GM12864 (cell line): Measurements from ENCODE around the gene ARID1B.

Experiments used
- DNase-seq: peaks from one replicate; pipeline ENCODE4 v3.0.0-alpha.2; 2011; ENCODE audit warnings: low read depth
- H3K4me3 ChIP-seq: 2 replicates; pipeline ENCODE4 v1.5.1; 2011; ENCODE audit warnings: mild to moderate bottlenecking, low read depth, low read length, control low read depth
- TF ChIP-seq, protein P1 (sequence below): IDR thresholded peaks from 2 replicates; pipeline ENCODE4 v1.5.1; 2011; ENCODE audit warnings: low read depth, mild to moderate bottlenecking, moderate library complexity, low read length, control low read depth, inconsistent platforms; ENCODE audit errors: missing control alignments

ARID1B gene

DNA sequence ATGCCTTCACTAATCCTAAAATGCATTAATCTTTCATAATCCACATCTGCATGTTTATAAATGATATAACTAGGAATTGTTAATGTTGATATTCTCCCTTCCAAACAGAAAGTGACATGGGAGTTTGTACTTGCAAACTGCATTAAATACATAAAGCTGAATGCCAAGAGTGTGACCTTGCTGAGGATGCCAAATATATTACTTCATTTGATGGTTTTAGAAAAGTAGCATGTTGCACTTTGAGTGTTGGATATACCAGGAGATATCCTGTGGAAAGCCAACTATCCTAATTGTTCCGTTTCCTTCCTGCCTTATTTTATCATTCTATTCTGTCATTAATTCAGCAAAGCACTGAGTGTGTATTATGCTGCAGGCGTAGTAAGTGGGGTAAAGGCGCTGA lies 316.4 kb downstream of the ARID1B start:
- H3K4me3 ChIP-seq, result no peak overlapping the region
- TF ChIP-seq, protein P1, sequence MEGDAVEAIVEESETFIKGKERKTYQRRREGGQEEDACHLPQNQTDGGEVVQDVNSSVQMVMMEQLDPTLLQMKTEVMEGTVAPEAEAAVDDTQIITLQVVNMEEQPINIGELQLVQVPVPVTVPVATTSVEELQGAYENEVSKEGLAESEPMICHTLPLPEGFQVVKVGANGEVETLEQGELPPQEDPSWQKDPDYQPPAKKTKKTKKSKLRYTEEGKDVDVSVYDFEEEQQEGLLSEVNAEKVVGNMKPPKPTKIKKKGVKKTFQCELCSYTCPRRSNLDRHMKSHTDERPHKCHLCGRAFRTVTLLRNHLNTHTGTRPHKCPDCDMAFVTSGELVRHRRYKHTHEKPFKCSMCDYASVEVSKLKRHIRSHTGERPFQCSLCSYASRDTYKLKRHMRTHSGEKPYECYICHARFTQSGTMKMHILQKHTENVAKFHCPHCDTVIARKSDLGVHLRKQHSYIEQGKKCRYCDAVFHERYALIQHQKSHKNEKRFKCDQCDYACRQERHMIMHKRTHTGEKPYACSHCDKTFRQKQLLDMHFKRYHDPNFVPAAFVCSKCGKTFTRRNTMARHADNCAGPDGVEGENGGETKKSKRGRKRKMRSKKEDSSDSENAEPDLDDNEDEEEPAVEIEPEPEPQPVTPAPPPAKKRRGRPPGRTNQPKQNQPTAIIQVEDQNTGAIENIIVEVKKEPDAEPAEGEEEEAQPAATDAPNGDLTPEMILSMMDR, result no peak
- DNase-seq, result no peak

DNA sequence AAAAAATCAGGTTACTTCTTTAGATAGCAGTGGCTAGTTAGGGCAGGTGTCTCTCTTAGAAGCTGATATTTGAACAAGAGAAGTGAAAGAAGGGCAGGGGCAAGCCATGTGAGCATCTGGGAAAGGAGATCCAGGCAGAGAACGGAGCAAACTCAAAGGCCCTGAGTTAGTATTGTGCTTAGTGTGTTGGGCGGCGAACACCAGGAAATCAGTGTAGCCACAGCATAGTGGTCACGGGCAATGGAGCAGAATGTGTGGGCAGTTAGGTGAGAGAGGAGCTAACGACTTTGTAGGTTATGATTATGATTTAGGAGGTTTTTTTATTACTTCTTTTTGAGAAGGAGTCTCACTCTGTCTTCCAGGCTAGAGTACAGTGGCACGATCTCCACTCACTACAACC lies 316.9 kb downstream of the ARID1B start:
- TF ChIP-seq, protein P1, result no peak
- DNase-seq, result no peak

DNA sequence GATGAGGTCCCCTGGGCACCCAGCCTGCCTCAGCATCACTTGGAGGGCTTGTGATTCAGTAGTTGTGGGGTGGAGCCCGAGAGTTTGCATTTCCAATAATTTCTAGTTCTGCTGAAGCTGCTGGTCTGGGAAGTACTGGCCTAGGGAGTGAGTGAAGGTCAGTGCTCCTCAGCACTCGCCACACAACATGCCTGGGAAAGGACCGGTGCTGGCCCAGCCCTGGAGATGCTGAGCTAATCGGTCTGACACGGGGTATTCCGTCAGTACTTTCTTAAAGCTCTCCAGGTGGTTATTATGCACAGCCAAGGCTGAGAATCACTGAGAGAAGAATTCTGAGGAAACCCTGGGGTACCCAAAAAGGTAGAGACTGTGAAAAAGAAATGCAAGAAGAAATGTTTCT lies 317.9 kb downstream of the ARID1B start:
- TF ChIP-seq, protein P1, result no peak
- no peak overlapping the region for H3K4me3 ChIP-seq
- no peak for DNase-seq

More for the DNA sequence above, 316.9 kb downstream of the ARID1B start:
- H3K4me3 ChIP-seq, result no peak overlapping the region

DNA sequence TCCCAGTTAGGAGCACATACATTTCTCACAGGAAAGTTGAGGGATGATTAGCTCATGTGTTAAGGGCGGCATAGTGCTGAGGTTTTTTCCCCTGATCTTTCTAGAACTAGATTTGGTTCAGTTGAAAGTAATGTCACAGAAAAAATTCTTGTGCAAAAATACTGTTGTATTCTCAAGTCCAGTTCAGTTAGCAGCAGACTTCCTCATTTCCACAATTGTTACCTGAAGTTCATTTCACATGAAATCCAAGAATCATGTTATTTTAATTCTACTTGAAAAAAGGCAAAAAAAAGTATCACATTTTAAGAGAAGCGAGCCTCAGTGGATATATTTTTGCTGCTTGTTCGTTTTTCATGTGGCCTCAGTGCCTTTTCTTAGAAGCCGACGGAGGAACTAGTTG lies 318.4 kb downstream of the ARID1B start:
- H3K4me3 ChIP-seq, result no peak overlapping the region
- TF ChIP-seq, protein P1, result no peak
- DNase-seq, result no peak

DNA sequence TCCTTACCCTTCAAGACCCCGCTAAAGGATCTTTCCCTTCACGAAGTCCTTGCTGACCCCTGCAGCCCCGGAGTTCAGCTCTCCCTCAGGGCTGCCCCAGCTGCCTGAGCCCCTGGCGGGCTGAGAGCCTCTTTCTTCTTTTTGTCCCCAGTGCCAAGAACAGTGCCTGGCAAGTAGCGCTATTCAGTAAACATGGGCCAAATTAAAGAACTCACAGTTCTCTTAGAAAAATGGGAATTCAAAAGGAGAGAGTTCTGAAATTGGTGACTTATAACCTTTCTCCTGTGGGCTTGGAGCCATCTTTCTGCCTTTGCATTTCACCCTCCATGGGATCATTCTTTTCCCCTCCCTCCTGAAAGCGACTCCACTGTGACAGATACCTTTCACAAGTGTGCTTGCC lies 318.9 kb downstream of the ARID1B start:
- no peak overlapping the region for H3K4me3 ChIP-seq
- TF ChIP-seq, protein P1, result no peak
- DNase-seq, result no peak

DNA sequence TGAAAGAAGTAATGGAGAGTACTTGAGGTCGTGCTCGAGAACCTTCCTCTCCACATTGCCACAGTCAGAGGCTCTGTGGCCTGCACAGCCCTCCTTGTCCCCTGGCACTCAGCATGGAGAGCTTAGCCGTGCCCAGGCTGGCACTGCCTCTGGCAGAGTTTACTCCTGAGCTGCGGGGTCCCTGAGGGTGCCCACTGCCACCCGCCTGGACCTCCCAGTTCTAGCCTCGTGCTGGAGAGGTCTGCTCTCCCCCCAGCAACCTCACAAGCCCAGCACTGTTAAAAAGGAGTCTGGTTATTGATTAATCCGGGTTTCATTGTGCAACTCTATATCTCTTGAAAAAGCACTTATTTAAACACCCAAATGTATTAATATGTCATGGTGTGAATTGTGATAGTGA lies 319.3 kb downstream of the ARID1B start:
- DNase-seq, result no peak
- no peak overlapping the region for H3K4me3 ChIP-seq
- TF ChIP-seq, protein P1, result no peak

DNA sequence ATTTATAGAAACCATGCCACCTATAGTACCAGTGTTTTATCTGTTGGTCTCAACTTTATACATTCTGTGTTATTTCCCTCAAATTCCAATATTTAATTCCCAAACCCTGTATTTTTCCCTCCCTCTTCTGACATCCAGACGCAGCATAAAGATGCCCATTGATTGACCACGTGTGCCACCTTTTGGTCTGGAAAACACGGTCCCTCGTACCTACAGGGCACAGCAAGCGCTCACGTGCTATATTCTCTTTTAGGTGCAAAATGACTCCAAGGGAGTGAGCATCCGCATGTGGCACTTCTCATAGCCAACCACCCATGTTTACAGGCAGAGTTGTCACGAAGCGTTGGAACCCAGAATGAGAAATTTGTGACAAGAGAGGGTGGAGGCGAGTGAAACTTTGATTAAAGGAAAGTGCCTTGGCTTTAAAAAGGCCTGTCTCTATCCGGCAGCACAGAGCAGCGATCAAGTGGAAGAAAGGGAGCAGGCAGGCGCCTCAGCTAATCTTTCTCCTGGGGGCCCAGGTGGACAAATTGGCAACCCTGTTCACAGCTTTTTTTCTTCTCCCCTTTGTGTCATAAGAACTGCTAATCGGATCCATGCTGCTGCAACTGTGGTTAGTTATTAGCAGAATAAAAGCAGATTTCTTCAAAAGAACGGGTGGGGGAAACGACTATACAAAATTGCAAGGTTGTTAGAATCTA lies 320.2 kb downstream of the ARID1B start:
- TF ChIP-seq, protein P1, result no peak
- H3K4me3 ChIP-seq, result no peak overlapping the region
- DNase-seq, result no peak
